GM12878 (cell line): ENCODE data around the gene PCSK6. TPM values are rescaled to one million over a fixed set of nuclear protein-coding genes. Genes with fewer than 3 reads are reported as not detected.

ENCODE experiments used
- ATAC-seq: fragments of 200-7000 bp; cut with Tn5 transposase; 3 replicates; pipeline ENCODE4 v1.9.1; 2020; ENCODE audit warnings: mild to moderate bottlenecking, moderate library complexity
- BruUV-seq: library from RNA; stranded (reverse); fragments of 400-500 nt; replicated peaks from 2 replicates; lab custom pipeline; 2021; lab: Mats Ljungman, UMichigan
- CTCF ChIA-PET: fragments of 300-600 bp; sonication (Branson Sonifier 250); formaldehyde crosslinking; extraction: SDS; loops from one replicate; lab custom pipeline; 2021; ENCODE audit warnings: inconsistent platforms; lab: Yijun Ruan, JAX
- POLR2A ChIA-PET: fragments of 350-600 bp; formaldehyde crosslinking; extraction: SDS; loops from one replicate; lab custom pipeline; 2021; ENCODE audit warnings: inconsistent platforms; lab: Charles Lee
- RAD21 ChIA-PET: fragments of 300-600 bp; sonication (Branson Sonifier 250); formaldehyde crosslinking; loops from one replicate; lab custom pipeline; 2023; ENCODE audit warnings: antibody characterized with exemption; ENCODE audit not compliant: unreplicated experiment; lab: Charles Lee
- SMC1A ChIA-PET: fragments of 300-600 bp; sonication (Branson Sonifier 250); formaldehyde crosslinking; loops from one replicate; lab custom pipeline; 2023; ENCODE audit not compliant: unreplicated experiment, uncharacterized antibody; lab: Charles Lee
- DNase-seq: peaks from one replicate; pipeline ENCODE4 v3.0.0-alpha.2; 2011; ENCODE audit warnings: low read depth, low spot score
- FAIRE-seq: peaks from 3 replicates; lab custom pipeline; 2011; peaks lifted over from hg19 to GRCh38; lab: Jason Lieb, UNC
- H2AFZ ChIP-seq: 2 replicates; pipeline ENCODE4 v1.6.0; 2011; ENCODE audit warnings: low read depth, low read length, control low read depth; ENCODE audit not compliant: control insufficient read depth
- H3K27ac ChIP-seq: 2 replicates; pipeline ENCODE4 v1.5.1; 2011; ENCODE audit warnings: control low read depth; ENCODE audit not compliant: control insufficient read depth, insufficient read depth
- H3K27me3 ChIP-seq, 2 experiments: replicated peaks in 1 of 2; 2 replicates each; pipeline versions ENCODE4 v1.6.0 to v1.6.1; 2011; ENCODE audit warnings: low read length in 1 of 2; ENCODE audit not compliant: control insufficient read depth in 2 of 2, insufficient read depth in 2 of 2
- H3K36me3 ChIP-seq, 2 experiments: 2 replicates each; pipeline ENCODE4 v1.5.1; 2011; ENCODE audit warnings: low read length in 1 of 2; ENCODE audit not compliant: control insufficient read depth in 2 of 2, insufficient read depth in 2 of 2
- H3K4me1 ChIP-seq: 2 replicates; pipeline ENCODE4 v1.6.1; 2011; ENCODE audit warnings: mild to moderate bottlenecking, low read length, moderate library complexity, mixed read lengths; ENCODE audit not compliant: control insufficient read depth, insufficient read depth
- H3K4me2 ChIP-seq: 2 replicates; pipeline ENCODE4 v1.6.0; 2011; ENCODE audit warnings: control low read depth; ENCODE audit not compliant: control insufficient read depth, insufficient read depth
- H3K4me3 ChIP-seq: fragments of 200-600 bp; sonication (generic); 2 replicates; pipeline ENCODE4 v1.5.1; 2016
- H3K79me2 ChIP-seq: 2 replicates; pipeline ENCODE4 v1.6.0; 2011; ENCODE audit warnings: low read length; ENCODE audit not compliant: control insufficient read depth, insufficient read depth
- H3K9ac ChIP-seq: 2 replicates; pipeline ENCODE4 v1.8.0; 2011; ENCODE audit warnings: low read length, control low read depth, mixed read lengths; ENCODE audit not compliant: control insufficient read depth, insufficient read depth
- H3K9me3 ChIP-seq: replicated peaks from 3 replicates; pipeline ENCODE4 v1.5.1; 2011; ENCODE audit warnings: mild to moderate bottlenecking, low read length; ENCODE audit not compliant: control insufficient read depth, insufficient read depth
- H4K20me1 ChIP-seq: 2 replicates; pipeline ENCODE4 v1.6.0; 2011; ENCODE audit not compliant: control insufficient read depth, insufficient read depth
- CBFB ChIP-seq: IDR thresholded peaks from 2 replicates; pipeline ENCODE4 v1.6.1; 2016; ENCODE audit warnings: antibody characterized with exemption, low read depth
- CBX3 ChIP-seq: fragments of 200-600 bp; sonication (generic); IDR thresholded peaks from 2 replicates; pipeline ENCODE4 v1.6.1; 2016; ENCODE audit warnings: low read depth, borderline replicate concordance
- CHD2 ChIP-seq: IDR thresholded peaks from 2 replicates; pipeline ENCODE4 v1.6.1; 2011; ENCODE audit warnings: low read depth, low read length, improper control_type of control experiment, borderline replicate concordance
- CREM ChIP-seq: IDR thresholded peaks from 2 replicates; pipeline ENCODE4 v1.6.1; 2014; ENCODE audit warnings: antibody characterized with exemption, low read depth
- JUNB ChIP-seq: IDR thresholded peaks from 2 replicates; pipeline ENCODE4 v1.6.1; 2016; ENCODE audit warnings: antibody characterized with exemption, mild to moderate bottlenecking
- KDM1A ChIP-seq: fragments of 200-600 bp; sonication (generic); IDR thresholded peaks from 2 replicates; pipeline ENCODE4 v1.6.1; 2016; ENCODE audit warnings: borderline replicate concordance
- MTA3 ChIP-seq: IDR thresholded peaks from 2 replicates; pipeline ENCODE4 v1.6.1; 2012; ENCODE audit warnings: low read length, inconsistent platforms, borderline replicate concordance
- NR2C2 ChIP-seq: IDR thresholded peaks from 2 replicates; pipeline ENCODE4 v1.6.1; 2011; ENCODE audit warnings: borderline replicate concordance, low read depth; ENCODE audit not compliant: control insufficient read depth, insufficient read length
- NR2F1 ChIP-seq: fragments of 450-650 bp; conservative IDR thresholded peaks from 2 replicates; pipeline ENCODE4 v1.6.1; 2017; ENCODE audit warnings: mild to moderate bottlenecking
- PAX5 ChIP-seq: IDR thresholded peaks from 2 replicates; pipeline ENCODE4 v1.6.1; 2011; ENCODE audit warnings: low read depth, low read length, borderline replicate concordance
- RCOR1 ChIP-seq: conservative IDR thresholded peaks from 2 replicates; pipeline ENCODE4 v1.6.1; 2012; ENCODE audit warnings: low read depth, low read length, improper control_type of control experiment
- RELA ChIP-seq: fragments of 450-650 bp; IDR thresholded peaks from 2 replicates; pipeline ENCODE4 v1.8.0; 2014; ENCODE audit warnings: borderline replicate concordance; ENCODE audit not compliant: partially characterized antibody
- USF1 ChIP-seq: IDR thresholded peaks from 2 replicates; pipeline ENCODE4 v1.6.1; 2011; ENCODE audit warnings: borderline replicate concordance, low read depth, mild to moderate bottlenecking, moderate library complexity, mixed read lengths, low read length; ENCODE audit not compliant: insufficient read depth; ENCODE audit errors: extremely low read length
- ZNF207 ChIP-seq: fragments of 450-650 bp; IDR thresholded peaks from 2 replicates; pipeline ENCODE4 v1.6.1; 2014; ENCODE audit warnings: antibody characterized with exemption, mild to moderate bottlenecking, borderline replicate concordance
- ZNF274 ChIP-seq: IDR thresholded peaks from one replicate; pipeline ENCODE4 v1.8.0; 2011; ENCODE audit not compliant: insufficient read length, insufficient read depth
- WGBS: methylation state at CpG from one replicate; pipeline ENCODE4 v1.1.6; 2016; ENCODE audit warnings: low lambda C conversion rate; ENCODE audit not compliant: insufficient replicate concordance, insufficient coverage; ENCODE audit errors: missing lambda C conversion rate; 5-methylcytosine and 5-hydroxymethylcytosine counted together
- in situ Hi-C: fragments of 300-500 bp; cut with MboI; formaldehyde crosslinking; loops from 9 replicates; pipeline ENCODE4 v1.14.3; 2018; ENCODE audit warnings: mixed read lengths
- intact Hi-C: fragments of 100-400 bp; cut with micrococcal nuclease; formaldehyde crosslinking; loops from one replicate; pipeline ENCODE4 v1.14.2; 2022; ENCODE audit not compliant: unreplicated experiment
- polyA plus RNA-seq, 11 experiments: library from polyadenylated mRNA; depleted of rRNA in 4 of 11; unstranded in 6 of 11; stranded (reverse) in 5 of 11; fragments of >200 nt; fragmentation: Nextera tagmentation in 4 of 11; fragmentation: Illumina TruSeq in 1 of 11; extraction: Ambion mirVana in 4 of 11; extraction: Trizol in 1 of 11; gene quantifications; 1 replicate in 1 of 11; 2 replicates in 10 of 11; pipeline versions ENCODE4 v1.2.1 to v1.2.3, GENCODE V29; 2011 to 2016; ENCODE audit warnings: inconsistent platforms in 2 of 11, missing spikeins in 2 of 11, low read depth in 1 of 11
- total RNA-seq, 4 experiments: library from RNA; depleted of rRNA in 3 of 4; stranded (reverse); fragments of >200 nt in 3 of 4; fragmentation: Illumina TruSeq in 1 of 4; extraction: Trizol in 1 of 4; gene quantifications; 2 replicates each; pipeline versions ENCODE4 v1.2.1 to v1.2.3, GENCODE V29; 2013 to 2021
- TF ChIP-seq, protein P1 (sequence below): fragments of 450-650 bp; IDR thresholded peaks from 2 replicates; pipeline ENCODE4 v1.6.1; 2018; ENCODE audit warnings: borderline replicate concordance, mild to moderate bottlenecking; ENCODE audit not compliant: partially characterized antibody
- TF ChIP-seq, protein P2 (sequence below): IDR thresholded peaks from 2 replicates; pipeline ENCODE4 v1.6.1; 2012; ENCODE audit warnings: low read depth, low read length, improper control_type of control experiment

Gene PCSK6
- total and polyA plus RNA-seq, 10 of the 15 experiments (the other 5 are each of a cell fraction or from before 2014, with no cell fraction given): 0.19 to 0.67 (median 0.25) TPM; not detected in 4

- no peak for FAIRE-seq
- in situ Hi-C loops: no loop called here
- CTCF ChIA-PET: no interaction called here
Measured at GRCh38 chr15:101490408-101490891, 943 bp upstream of the PCSK6 start.

GRCh38 chr15:101489237-101489598 lies 289 bp downstream of the PCSK6 start:
- no peak for DNase-seq
- H3K79me2 ChIP-seq: no peaks in the 10 kb centered on the region
- H3K4me2 ChIP-seq: no peak overlapping the region
- CTCF ChIA-PET: no interaction called here
- POLR2A ChIA-PET: no interaction called here
- H4K20me1 ChIP-seq: no peaks in the 10 kb centered on the region
- no peak overlapping the region for H3K9ac ChIP-seq
- no peak for ATAC-seq
- RAD21 ChIA-PET: no interaction called here
- SMC1A ChIA-PET: no interaction called here
- H3K4me3 ChIP-seq: no peak overlapping the region
- H3K27ac ChIP-seq: no peak overlapping the region
- H3K9me3 ChIP-seq: no peaks in the 10 kb centered on the region; the same call in 2 of the 3 replicates
- H3K36me3 ChIP-seq: no peaks in the 10 kb centered on the region
- 48% methylated on average over 11 of the region's 62 CpGs for WGBS
- BruUV-seq: no TSS peak
- no peaks in the 10 kb centered on the region for H3K4me1 ChIP-seq
- FAIRE-seq: no peak
- intact Hi-C loops (no loop called here), in situ Hi-C loops (no loop called here)
- H2AFZ ChIP-seq: no peak overlapping the region
- H3K27me3 ChIP-seq: peaks cover 2 to 5% of the 10 kb centered on the region in 2 experiments; a peak in 3 of 4 replicates
- TF ChIP-seq ZNF207 (no peak), CHD2 (no peak), ZNF274 (no peak), CBX3 (no peak), USF1 (no peak), NR2F1 (no peak), RELA (no peak), RCOR1 (no peak), CBFB (no peak)
- TF ChIP-seq, protein P1, sequence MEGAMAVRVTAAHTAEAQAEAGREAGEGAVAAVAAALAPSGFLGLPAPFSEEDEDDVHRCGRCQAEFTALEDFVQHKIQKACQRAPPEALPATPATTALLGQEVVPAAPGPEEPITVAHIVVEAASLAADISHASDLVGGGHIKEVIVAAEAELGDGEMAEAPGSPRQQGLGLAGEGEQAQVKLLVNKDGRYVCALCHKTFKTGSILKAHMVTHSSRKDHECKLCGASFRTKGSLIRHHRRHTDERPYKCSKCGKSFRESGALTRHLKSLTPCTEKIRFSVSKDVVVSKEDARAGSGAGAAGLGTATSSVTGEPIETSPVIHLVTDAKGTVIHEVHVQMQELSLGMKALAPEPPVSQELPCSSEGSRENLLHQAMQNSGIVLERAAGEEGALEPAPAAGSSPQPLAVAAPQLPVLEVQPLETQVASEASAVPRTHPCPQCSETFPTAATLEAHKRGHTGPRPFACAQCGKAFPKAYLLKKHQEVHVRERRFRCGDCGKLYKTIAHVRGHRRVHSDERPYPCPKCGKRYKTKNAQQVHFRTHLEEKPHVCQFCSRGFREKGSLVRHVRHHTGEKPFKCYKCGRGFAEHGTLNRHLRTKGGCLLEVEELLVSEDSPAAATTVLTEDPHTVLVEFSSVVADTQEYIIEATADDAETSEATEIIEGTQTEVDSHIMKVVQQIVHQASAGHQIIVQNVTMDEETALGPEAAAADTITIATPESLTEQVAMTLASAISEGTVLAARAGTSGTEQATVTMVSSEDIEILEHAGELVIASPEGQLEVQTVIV: no peak

More at GRCh38 chr15:101490408-101490891, 943 bp upstream of the PCSK6 start:
- RAD21 ChIA-PET: no interaction called here
- SMC1A ChIA-PET: no interaction called here
- Histone ChIP-seq H3K4me1 (no peaks in the 10 kb centered on the region), H3K9ac (no peak overlapping the region)
- intact Hi-C loops: no loop called here
- TF ChIP-seq, protein P2, sequence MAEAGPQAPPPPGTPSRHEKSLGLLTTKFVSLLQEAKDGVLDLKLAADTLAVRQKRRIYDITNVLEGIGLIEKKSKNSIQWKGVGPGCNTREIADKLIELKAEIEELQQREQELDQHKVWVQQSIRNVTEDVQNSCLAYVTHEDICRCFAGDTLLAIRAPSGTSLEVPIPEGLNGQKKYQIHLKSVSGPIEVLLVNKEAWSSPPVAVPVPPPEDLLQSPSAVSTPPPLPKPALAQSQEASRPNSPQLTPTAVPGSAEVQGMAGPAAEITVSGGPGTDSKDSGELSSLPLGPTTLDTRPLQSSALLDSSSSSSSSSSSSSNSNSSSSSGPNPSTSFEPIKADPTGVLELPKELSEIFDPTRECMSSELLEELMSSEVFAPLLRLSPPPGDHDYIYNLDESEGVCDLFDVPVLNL: no peak
- no peak for TF ChIP-seq NR2C2
- no peak for TF ChIP-seq PAX5
- TF ChIP-seq KDM1A: no peak
- no peak for TF ChIP-seq CREM
- no peak for TF ChIP-seq JUNB
- no peak for TF ChIP-seq MTA3
- TF ChIP-seq, all 136 proteins: peak for 0
- POLR2A ChIA-PET: no interaction called here
- Histone ChIP-seq H3K4me2 (no peak overlapping the region), H3K36me3 (no peaks in the 10 kb centered on the region), H3K27me3 (peaks cover 2 to 5% of the 10 kb centered on the region in 2 experiments; a peak in 3 of 4 replicates), H2AFZ (no peak overlapping the region), H3K4me3 (no peak overlapping the region), H3K79me2 (no peaks in the 10 kb centered on the region), H3K9me3 (no peaks in the 10 kb centered on the region; the same call in 2 of the 3 replicates), H3K27ac (no peak overlapping the region), H4K20me1 (no peaks in the 10 kb centered on the region)
- no TSS peak for BruUV-seq
- ATAC-seq: no peak
- DNase-seq: no peak
- WGBS: 83% methylated on average over 15 of the region's 15 CpGs
